Cardiac fibroblast (primary cell): ENCODE data around the gene LDLRAD3.

Experiments
- DNase-seq, 2 donors: peaks; one replicate each; pipeline versions ENCODE4 v3.0.0 to v3.0.0-alpha.2; 2010; ENCODE audit warnings: low read depth in 2 of 2
- H3K4me3 ChIP-seq, 2 donors: replicated peaks in 1 of 2; 1 replicate in 1 of 2; 2 replicates in 1 of 2; pipeline ENCODE4 v1.5.1; 2011; ENCODE audit warnings: low read depth in 2 of 2, low read length in 2 of 2, mild to moderate bottlenecking in 2 of 2, moderate library complexity in 1 of 2
- TF ChIP-seq, protein P1 (sequence below): IDR thresholded peaks from one replicate; pipeline ENCODE4 v1.5.1; 2011; ENCODE audit warnings: low read depth, mild to moderate bottlenecking, low read length, inconsistent platforms

LDLRAD3 gene

DNA sequence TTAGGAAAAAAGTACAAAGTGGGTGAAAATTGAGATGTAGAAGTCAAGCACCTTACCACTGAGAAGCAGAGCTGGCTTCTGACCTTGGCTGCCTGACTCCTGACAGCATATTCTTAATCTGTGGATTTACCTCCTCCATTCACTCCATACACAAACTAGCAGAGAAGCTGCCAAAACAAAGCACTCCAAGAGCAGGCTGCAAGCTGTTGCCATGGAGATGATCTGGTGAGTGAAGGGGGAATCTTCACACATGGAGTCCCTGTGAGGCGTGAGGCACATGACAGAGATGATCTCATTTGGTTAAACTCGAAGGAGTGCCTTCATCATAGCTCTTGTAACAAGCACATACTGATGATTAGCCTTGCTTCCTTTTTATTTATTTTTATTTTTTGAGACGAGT is 329.2 kb downstream of the LDLRAD3 start:
- no peak for DNase-seq
- no peak overlapping the region for H3K4me3 ChIP-seq
- TF ChIP-seq, protein P1, sequence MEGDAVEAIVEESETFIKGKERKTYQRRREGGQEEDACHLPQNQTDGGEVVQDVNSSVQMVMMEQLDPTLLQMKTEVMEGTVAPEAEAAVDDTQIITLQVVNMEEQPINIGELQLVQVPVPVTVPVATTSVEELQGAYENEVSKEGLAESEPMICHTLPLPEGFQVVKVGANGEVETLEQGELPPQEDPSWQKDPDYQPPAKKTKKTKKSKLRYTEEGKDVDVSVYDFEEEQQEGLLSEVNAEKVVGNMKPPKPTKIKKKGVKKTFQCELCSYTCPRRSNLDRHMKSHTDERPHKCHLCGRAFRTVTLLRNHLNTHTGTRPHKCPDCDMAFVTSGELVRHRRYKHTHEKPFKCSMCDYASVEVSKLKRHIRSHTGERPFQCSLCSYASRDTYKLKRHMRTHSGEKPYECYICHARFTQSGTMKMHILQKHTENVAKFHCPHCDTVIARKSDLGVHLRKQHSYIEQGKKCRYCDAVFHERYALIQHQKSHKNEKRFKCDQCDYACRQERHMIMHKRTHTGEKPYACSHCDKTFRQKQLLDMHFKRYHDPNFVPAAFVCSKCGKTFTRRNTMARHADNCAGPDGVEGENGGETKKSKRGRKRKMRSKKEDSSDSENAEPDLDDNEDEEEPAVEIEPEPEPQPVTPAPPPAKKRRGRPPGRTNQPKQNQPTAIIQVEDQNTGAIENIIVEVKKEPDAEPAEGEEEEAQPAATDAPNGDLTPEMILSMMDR: no peak

DNA sequence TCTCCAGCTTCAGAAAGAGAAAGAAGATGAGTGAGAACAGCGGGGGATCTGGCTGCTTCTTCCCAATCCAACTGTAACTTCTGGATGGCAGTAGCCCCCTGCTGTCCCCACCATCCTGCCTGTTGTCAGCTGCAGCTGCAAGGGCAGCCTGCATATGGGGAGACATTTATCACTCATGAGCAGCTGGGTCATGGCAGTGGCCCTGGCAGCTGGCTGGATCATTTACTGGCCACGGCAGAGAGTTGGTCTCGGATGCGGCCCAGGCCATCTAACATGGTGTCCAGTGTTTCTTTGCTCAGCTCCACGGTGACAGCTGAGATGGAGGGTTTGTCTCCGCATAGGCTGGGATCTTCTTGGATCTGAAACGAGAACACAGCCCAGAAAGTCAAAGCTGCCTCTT is 330.6 kb downstream of the LDLRAD3 start:
- TF ChIP-seq, protein P1: no peak
- no peak for DNase-seq
- H3K4me3 ChIP-seq: no peak overlapping the region

DNA sequence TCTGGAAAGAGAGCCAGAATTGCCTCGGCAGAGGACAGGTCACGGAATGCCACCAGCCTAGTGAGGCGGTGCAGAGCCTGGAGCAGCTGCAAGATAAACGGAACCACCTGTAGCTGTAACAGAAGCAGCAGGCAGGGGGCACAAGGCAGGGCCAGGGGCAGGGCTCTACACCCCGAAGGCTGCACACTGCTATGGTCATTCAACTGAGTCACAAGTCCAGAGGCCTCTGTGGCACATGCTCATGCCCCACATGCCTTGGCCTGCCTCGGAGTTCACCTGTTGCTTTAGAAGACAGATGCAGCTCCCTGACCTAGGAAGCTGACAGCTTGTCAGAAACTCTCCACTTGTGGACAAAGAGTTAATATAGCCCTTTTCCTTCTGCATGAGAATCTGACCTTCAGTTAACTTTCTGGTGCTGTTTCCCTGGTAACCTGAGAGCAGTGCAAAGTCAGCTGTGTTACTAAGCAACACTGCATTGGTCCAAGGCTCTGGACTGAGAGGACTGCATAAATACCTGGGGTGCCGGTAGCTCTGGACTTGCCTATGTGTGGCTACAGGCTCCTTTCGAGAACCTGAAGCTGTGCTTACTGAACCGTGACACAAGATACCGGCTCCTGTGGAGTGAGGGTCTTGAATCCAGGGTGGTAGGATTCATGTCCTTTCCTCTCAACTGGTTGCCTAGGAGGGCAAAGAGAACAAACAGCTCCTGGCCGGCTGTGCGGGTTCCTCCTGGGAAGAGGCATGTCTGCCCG is 334.8 kb downstream of the LDLRAD3 start:
- no peak overlapping the region for H3K4me3 ChIP-seq
- DNase-seq: no peak
- TF ChIP-seq, protein P1: no peak

DNA sequence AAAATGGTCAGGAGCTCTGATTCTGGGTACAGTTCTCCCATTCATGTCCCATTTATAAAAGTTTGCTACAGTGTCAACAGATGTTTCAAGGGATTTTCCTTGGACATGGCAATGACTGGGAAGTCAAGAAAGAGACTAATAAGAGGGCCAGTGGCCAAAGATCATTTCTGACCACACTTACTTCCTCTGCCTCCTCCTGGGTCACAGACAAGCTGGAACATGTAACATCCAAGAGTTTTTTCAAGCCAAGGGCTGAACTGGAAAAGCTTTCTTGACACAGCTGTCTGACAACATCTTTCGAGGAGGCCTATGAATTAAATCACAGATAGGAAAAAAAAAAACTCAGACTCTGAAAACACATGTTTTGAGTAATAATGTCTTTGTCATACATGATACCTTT is 336.7 kb downstream of the LDLRAD3 start:
- TF ChIP-seq, protein P1: no peak
- no peak overlapping the region for H3K4me3 ChIP-seq
- DNase-seq: peak; percentile 17 to 21
